Lower leg skin (tissue), 3 donors: ENCODE data around the gene CDC73.

ENCODE experiments used
- POLR2A ChIP-seq, 2 donors: fragments of 450-650 bp; IDR thresholded peaks; one replicate each; pipeline ENCODE4 v1.6.1; 2016 to 2017; ENCODE audit warnings: antibody characterized with exemption in 2 of 2, mild to moderate bottlenecking in 1 of 2, moderate library complexity in 1 of 2
- TF ChIP-seq, protein P1 (sequence below), 3 donors: fragments of 450-650 bp; IDR thresholded peaks; one replicate each; pipeline ENCODE4 v1.5.1; 2016; ENCODE audit warnings: antibody characterized with exemption in 3 of 3, mild to moderate bottlenecking in 3 of 3, moderate library complexity in 2 of 3

GRCh38 chr1:193183019-193183627 is 61.3 kb downstream of the CDC73 start:
- TF ChIP-seq POLR2A (IDR thresholded peaks at IDR 0.05) = no peak
- TF ChIP-seq, protein P1, sequence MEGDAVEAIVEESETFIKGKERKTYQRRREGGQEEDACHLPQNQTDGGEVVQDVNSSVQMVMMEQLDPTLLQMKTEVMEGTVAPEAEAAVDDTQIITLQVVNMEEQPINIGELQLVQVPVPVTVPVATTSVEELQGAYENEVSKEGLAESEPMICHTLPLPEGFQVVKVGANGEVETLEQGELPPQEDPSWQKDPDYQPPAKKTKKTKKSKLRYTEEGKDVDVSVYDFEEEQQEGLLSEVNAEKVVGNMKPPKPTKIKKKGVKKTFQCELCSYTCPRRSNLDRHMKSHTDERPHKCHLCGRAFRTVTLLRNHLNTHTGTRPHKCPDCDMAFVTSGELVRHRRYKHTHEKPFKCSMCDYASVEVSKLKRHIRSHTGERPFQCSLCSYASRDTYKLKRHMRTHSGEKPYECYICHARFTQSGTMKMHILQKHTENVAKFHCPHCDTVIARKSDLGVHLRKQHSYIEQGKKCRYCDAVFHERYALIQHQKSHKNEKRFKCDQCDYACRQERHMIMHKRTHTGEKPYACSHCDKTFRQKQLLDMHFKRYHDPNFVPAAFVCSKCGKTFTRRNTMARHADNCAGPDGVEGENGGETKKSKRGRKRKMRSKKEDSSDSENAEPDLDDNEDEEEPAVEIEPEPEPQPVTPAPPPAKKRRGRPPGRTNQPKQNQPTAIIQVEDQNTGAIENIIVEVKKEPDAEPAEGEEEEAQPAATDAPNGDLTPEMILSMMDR (IDR thresholded peaks at IDR 0.05) = no peak
